GM12873 (cell line): ENCODE data around the gene ZSCAN30.

Experiments used
- CTCF ChIP-seq: IDR thresholded peaks from 2 replicates; pipeline ENCODE4 v1.5.1; 2012; ENCODE audit warnings: low read depth, mild to moderate bottlenecking, moderate library complexity, low read length, control low read depth; ENCODE audit not compliant: insufficient read depth; ENCODE audit errors: missing control alignments

The ZSCAN30 gene

GRCh38 chr18:35291166-35291565, 1.1 kb upstream of the ZSCAN30 start:
- TF ChIP-seq CTCF, result no peak

- TF ChIP-seq CTCF, result no peak
Measured at GRCh38 chr18:35289727-35290093, 319 bp downstream of the ZSCAN30 start.

- TF ChIP-seq CTCF, result no peak
Measured at GRCh38 chr18:35289293-35289692, 736 bp downstream of the ZSCAN30 start.

GRCh38 chr18:35284841-35285240, 5.2 kb downstream of the ZSCAN30 start:
- TF ChIP-seq CTCF, result no peak

- TF ChIP-seq CTCF, result no peak
Measured at GRCh38 chr18:35283923-35284794, 5.9 kb downstream of the ZSCAN30 start.

GRCh38 chr18:35282353-35282752, 7.7 kb downstream of the ZSCAN30 start:
- no peak for TF ChIP-seq CTCF

GRCh38 chr18:35278969-35279368, 11.1 kb downstream of the ZSCAN30 start:
- no peak for TF ChIP-seq CTCF
